NCI-H2029 treated with DMSO at 0.1 percent for 48 hours (cell line): ENCODE results near the gene GPRC5D.
A peak's percentile ranks its signal among the peaks of the same experiment; 100 is the strongest.

ENCODE experiments used
- DNase-seq: peaks from one replicate; lab custom pipeline; 2025; lab: John Stamatoyannopoulos, UW

GPRC5D gene

GRCh38 chr12:12936983-12937491 lies 14.9 kb downstream of the GPRC5D start:
- DNase-seq, result no peak

GRCh38 chr12:12934556-12934955 lies 17.4 kb downstream of the GPRC5D start:
- no peak for DNase-seq

- DNase-seq, result no peak
Observed at GRCh38 chr12:12933742-12934141, 18.2 kb downstream of the GPRC5D start.

- DNase-seq, result no peak
Observed at GRCh38 chr12:12930633-12931219, 21.2 kb downstream of the GPRC5D start.

- DNase-seq, result no peak
Observed at GRCh38 chr12:12929696-12930095, 22.3 kb downstream of the GPRC5D start.

- peak; percentile 86 for DNase-seq
Observed at GRCh38 chr12:12927211-12928079, 24.5 kb downstream of the GPRC5D start.

GRCh38 chr12:12926571-12927071 lies 25.3 kb downstream of the GPRC5D start:
- no peak for DNase-seq

GRCh38 chr12:12925388-12925787 lies 26.6 kb downstream of the GPRC5D start:
- DNase-seq, result no peak

GRCh38 chr12:12924169-12924568 lies 27.8 kb downstream of the GPRC5D start:
- no peak for DNase-seq

- no peak for DNase-seq
Observed at GRCh38 chr12:12922978-12923377, 29.0 kb downstream of the GPRC5D start.

GRCh38 chr12:12922191-12922616 lies 29.8 kb downstream of the GPRC5D start:
- DNase-seq, result no peak

GRCh38 chr12:12919666-12920435 lies 32.1 kb downstream of the GPRC5D start:
- DNase-seq, result no peak

- DNase-seq, result no peak
Observed at GRCh38 chr12:12918781-12919389, 33.1 kb downstream of the GPRC5D start.

GRCh38 chr12:12917517-12917916 lies 34.5 kb downstream of the GPRC5D start:
- DNase-seq, result no peak

- peak; percentile 23 for DNase-seq
Observed at GRCh38 chr12:12916135-12916944, 35.6 kb downstream of the GPRC5D start.

GRCh38 chr12:12915656-12916055 lies 36.3 kb downstream of the GPRC5D start:
- DNase-seq, result no peak

- no peak for DNase-seq
Observed at GRCh38 chr12:12912711-12913110, 39.3 kb downstream of the GPRC5D start.

- DNase-seq, result no peak
Observed at GRCh38 chr12:12909995-12910420, 42.0 kb downstream of the GPRC5D start.

- DNase-seq, result no peak
Observed at GRCh38 chr12:12909228-12909994, 42.6 kb downstream of the GPRC5D start.

- no peak for DNase-seq
Observed at GRCh38 chr12:12908711-12909110, 43.3 kb downstream of the GPRC5D start.
